Kidney (tissue), 14 donors: ENCODE measurements around the gene PPM1D. TPM values are rescaled to one million over a fixed set of nuclear protein-coding genes. Genes with fewer than 3 reads are reported as not detected.
A peak's percentile ranks its signal among the peaks of the same experiment; 100 is the strongest.

Experiments used
- DNase-seq, 5 donors: peaks; one replicate each; pipeline ENCODE4 v3.0.0-alpha.2; 2013 to 2020
- FAIRE-seq: peaks from 2 replicates; lab custom pipeline; 2012; peaks lifted over from hg19 to GRCh38; lab: Jason Lieb, UNC
- H3K27ac ChIP-seq, 2 donors: one replicate each; pipeline ENCODE4 v1.7.0; 2013; ENCODE audit warnings: low read depth in 2 of 2, low read length in 2 of 2, inconsistent platforms in 1 of 2
- H3K27me3 ChIP-seq: one replicate; pipeline ENCODE4 v1.7.1; 2013; ENCODE audit warnings: low read length, inconsistent platforms; ENCODE audit not compliant: control insufficient read depth, insufficient read depth
- H3K36me3 ChIP-seq, 3 donors: one replicate each; pipeline versions ENCODE4 v1.7.0 to v1.7.1; 2013; ENCODE audit warnings: low read length in 3 of 3, control low read depth in 1 of 3, inconsistent platforms in 1 of 3; ENCODE audit not compliant: insufficient read depth in 3 of 3, control insufficient read depth in 2 of 3
- H3K4me1 ChIP-seq, 3 donors: one replicate each; pipeline versions ENCODE4 v1.7.0 to v1.7.1; 2013; ENCODE audit warnings: low read length in 3 of 3, inconsistent platforms in 1 of 3, low read depth in 1 of 3; ENCODE audit not compliant: control insufficient read depth in 2 of 3, insufficient read depth in 2 of 3
- H3K4me3 ChIP-seq, 3 donors: one replicate each; pipeline versions ENCODE4 v1.7.0 to v1.8.1; 2013; ENCODE audit warnings: low read length in 3 of 3, control low read depth in 1 of 3, inconsistent platforms in 1 of 3
- H3K9ac ChIP-seq, 3 donors: one replicate each; pipeline versions ENCODE4 v1.7.0 to v1.7.1; 2013; ENCODE audit warnings: low read length in 3 of 3, control low read depth in 1 of 3, inconsistent platforms in 1 of 3
- H3K9me3 ChIP-seq, 3 donors: one replicate each; pipeline versions ENCODE4 v1.7.0 to v1.7.1; 2013; ENCODE audit warnings: low read length in 3 of 3, control low read depth in 1 of 3, inconsistent platforms in 1 of 3; ENCODE audit not compliant: control insufficient read depth in 2 of 3, insufficient read depth in 1 of 3
- intact Hi-C: fragments of 100-400 bp; cut with DNase I; formaldehyde crosslinking; loops from one replicate; pipeline ENCODE4 v1.11.1; 2022
- polyA plus RNA-seq: library from polyadenylated mRNA; stranded (reverse); fragments of 350-450 nt; fragmentation: Illumina TruSeq; extraction: RNeasy Lipid Tissue Mini Kit (QIAGEN cat#74804); gene quantifications from one replicate; pipeline ENCODE4 v1.2.3, GENCODE V29; 2014; ENCODE audit warnings: low read depth, low replicate concordance; ENCODE audit not compliant: insufficient read depth
- total RNA-seq: library from RNA; stranded (reverse); fragmentation: NEBNext Ultra II Directional; extraction: Animal tissue kit (Norgen Biotek cat#: 25700); gene quantifications from one replicate; pipeline ENCODE4 v1.2.1, GENCODE V29; 2021
- TF ChIP-seq, protein P1 (sequence below): IDR thresholded peaks from 3 replicates; pipeline ENCODE4 v1.5.1; 2012; ENCODE audit warnings: mild to moderate bottlenecking, moderate library complexity, borderline replicate concordance; ENCODE audit not compliant: insufficient read depth; ENCODE audit errors: extremely low read depth
- donor health status: control.
- donor health status: control.
- donor health status: control.
- donor health status: control.
- donor health status: control.
- donor health status: DM: yes; HTN: yes; CAD: no.
- donor health status: Normal renal cell carcinoma (clear cell type).

Gene PPM1D
- total and polyA plus RNA-seq, 2 donors from 2014 or later: 4.5 to 16.6 TPM

DNA sequence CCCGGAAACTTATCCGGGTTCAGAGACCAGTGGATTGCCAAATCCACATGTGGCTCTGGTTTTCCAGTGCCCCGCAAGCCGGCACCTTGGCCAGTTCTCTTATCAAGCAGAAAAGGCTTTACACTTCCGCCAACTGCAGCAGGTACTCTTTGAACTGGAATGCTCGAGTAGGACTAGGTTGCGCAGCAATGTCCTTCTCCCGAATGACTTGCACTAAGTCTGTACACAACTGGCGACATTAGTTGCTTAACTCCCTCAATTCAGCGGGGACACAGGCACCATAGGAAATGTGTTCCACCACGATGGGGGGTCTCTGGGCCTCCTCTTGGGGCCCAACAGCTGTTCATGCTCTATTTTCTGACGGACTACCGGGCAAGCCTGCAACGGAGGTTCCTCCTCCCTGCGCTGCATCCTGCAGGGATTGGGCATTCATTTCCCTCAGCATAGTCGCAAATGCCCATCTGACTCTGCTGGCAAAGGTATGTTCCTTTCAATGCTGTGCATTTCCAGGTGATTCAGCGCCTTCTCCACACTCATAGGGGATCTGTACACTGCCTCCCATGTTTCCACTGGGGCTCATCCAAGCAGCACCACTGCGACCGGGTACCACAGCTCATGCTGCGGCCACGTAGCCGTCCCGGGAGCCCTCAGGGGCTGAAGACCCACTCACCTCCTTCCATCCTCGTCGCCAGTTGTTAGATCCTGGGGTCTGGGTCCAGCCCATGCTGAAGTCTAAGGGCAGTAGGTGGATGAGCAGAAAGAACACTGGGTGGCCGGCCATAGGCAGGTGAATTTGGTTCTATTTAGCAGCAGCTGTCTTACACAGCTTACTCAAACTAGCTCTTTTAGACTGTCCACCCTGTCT lies 39.8 kb upstream of the PPM1D start:
- DNase-seq: no peak
- no peak overlapping the region for H3K27ac ChIP-seq
- TF ChIP-seq, protein P1, sequence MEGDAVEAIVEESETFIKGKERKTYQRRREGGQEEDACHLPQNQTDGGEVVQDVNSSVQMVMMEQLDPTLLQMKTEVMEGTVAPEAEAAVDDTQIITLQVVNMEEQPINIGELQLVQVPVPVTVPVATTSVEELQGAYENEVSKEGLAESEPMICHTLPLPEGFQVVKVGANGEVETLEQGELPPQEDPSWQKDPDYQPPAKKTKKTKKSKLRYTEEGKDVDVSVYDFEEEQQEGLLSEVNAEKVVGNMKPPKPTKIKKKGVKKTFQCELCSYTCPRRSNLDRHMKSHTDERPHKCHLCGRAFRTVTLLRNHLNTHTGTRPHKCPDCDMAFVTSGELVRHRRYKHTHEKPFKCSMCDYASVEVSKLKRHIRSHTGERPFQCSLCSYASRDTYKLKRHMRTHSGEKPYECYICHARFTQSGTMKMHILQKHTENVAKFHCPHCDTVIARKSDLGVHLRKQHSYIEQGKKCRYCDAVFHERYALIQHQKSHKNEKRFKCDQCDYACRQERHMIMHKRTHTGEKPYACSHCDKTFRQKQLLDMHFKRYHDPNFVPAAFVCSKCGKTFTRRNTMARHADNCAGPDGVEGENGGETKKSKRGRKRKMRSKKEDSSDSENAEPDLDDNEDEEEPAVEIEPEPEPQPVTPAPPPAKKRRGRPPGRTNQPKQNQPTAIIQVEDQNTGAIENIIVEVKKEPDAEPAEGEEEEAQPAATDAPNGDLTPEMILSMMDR: no peak

DNA sequence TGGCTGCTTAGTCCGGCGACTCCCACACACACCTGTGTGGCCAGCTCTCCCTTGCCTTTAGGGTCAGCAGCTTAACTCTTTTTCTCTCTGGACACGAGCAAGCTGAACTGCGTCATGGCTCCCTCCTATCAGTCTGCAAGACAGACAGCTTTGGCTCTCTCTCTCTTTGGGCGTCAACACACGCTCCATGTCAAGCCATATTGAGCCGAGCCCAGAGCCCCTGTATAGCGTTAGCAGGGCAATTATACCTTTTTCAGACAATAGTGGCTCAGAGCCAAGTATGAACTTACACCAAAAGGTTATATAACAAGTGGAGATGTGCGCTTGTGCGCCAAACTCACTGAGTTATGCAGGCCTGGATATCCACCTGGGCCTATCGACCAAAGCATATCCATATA lies 39.1 kb upstream of the PPM1D start:
- Histone ChIP-seq H3K27ac (no peak overlapping the region), H3K4me1 (peaks cover 2 to 10% (median 3%) of the 10 kb centered on the region in 3 donors), H3K36me3 (no peaks in the 10 kb centered on the region), H3K9me3 (peaks cover 0 to 5% (median 0%) of the 10 kb centered on the region in 3 donors), H3K9ac (no peak overlapping the region), H3K27me3 (no peaks in the 10 kb centered on the region), H3K4me3 (no peak overlapping the region)
- FAIRE-seq (no peak), DNase-seq (peak in 2 of 5 donors; percentile 13 to 30)
- intact Hi-C loops: no loop called here
- TF ChIP-seq, protein P1: no peak

More for the DNA sequence above, 39.8 kb upstream of the PPM1D start:
- Histone ChIP-seq H3K9ac (no peak overlapping the region), H3K36me3 (no peaks in the 10 kb centered on the region), H3K9me3 (peaks cover 0 to 5% (median 0%) of the 10 kb centered on the region in 3 donors), H3K4me1 (peaks cover 2 to 10% (median 3%) of the 10 kb centered on the region in 3 donors), H3K4me3 (no peak overlapping the region), H3K27me3 (no peaks in the 10 kb centered on the region)
- FAIRE-seq: no peak
- intact Hi-C loops: no loop called here

DNA sequence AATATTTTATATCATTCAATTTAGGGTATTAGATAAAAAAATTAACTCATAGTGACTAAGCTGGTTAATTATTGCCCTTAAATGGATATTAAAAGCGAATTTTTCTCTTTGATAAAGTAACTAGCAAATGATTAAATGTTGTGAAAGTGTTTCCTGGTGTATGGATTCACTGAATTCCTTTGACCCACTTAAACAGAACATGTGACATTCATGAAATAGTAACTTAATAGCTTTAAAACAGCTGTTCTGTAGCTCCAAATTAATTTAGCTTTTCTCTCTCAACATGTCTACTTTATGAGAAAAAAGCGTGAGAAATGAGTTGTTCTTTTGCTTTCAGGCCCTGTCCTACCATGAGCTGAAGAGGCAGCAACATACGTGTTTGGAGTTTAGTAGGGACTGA lies 37.6 kb upstream of the PPM1D start:
- Histone ChIP-seq H3K27me3 (no peaks in the 10 kb centered on the region), H3K27ac (peak overlapping the region in 1 of 2 donors; percentile 68), H3K9me3 (peaks cover 0 to 5% (median 0%) of the 10 kb centered on the region in 3 donors), H3K36me3 (no peaks in the 10 kb centered on the region), H3K9ac (no peak overlapping the region), H3K4me3 (peak overlapping the region in 1 of 3 donors; percentile 28), H3K4me1 (peaks cover 2 to 10% (median 3%) of the 10 kb centered on the region in 3 donors)
- DNase-seq (peak in 2 of 5 donors; percentile 30 to 42), FAIRE-seq (peak; percentile 92)
- TF ChIP-seq, protein P1: no peak
- intact Hi-C loops: no loop called here
